Panc1 (cell line): ENCODE measurements around the gene SV2C. TPM values are rescaled to one million over a fixed set of nuclear protein-coding genes. Genes with fewer than 3 reads are reported as not detected.

Experiments used
- ATAC-seq: fragments of 200-7000 bp; cut with Tn5 transposase; 2 replicates; pipeline ENCODE4 v1.9.1; 2020; ENCODE audit warnings: mild to moderate bottlenecking, moderate library complexity
- BruUV-seq: library from RNA; stranded (reverse); fragments of 400-500 nt; replicated peaks from 2 replicates; lab custom pipeline; 2021; lab: Mats Ljungman, UMichigan
- CTCF ChIA-PET: fragments of 300-600 bp; sonication (Branson Sonifier 250); formaldehyde crosslinking; loops from one replicate; lab custom pipeline; 2022; ENCODE audit warnings: antibody characterized with exemption; lab: Charles Lee
- POLR2A ChIA-PET: fragments of 300-600 bp; sonication (Branson Sonifier 250); formaldehyde crosslinking; loops from one replicate; lab custom pipeline; 2022; ENCODE audit warnings: antibody characterized with exemption; lab: Charles Lee
- DNase-seq: peaks from one replicate; pipeline ENCODE4 v3.0.0-alpha.2; 2010; ENCODE audit warnings: low read depth, low spot score
- H3K27ac ChIP-seq: 2 replicates; pipeline ENCODE4 v1.5.1; 2011; ENCODE audit warnings: mild to moderate bottlenecking, low read length, inconsistent platforms
- H3K27me3 ChIP-seq: fragments of 200-500 bp; sonication (Bioruptor generic); 2 replicates; pipeline ENCODE4 v1.6.0; 2014; ENCODE audit warnings: low read length, inconsistent platforms; ENCODE audit not compliant: control insufficient read depth, insufficient read depth
- H3K36me3 ChIP-seq: fragments of 200-500 bp; sonication (Bioruptor generic); 2 replicates; pipeline ENCODE4 v1.5.1; 2014; ENCODE audit warnings: inconsistent platforms, mild to moderate bottlenecking, low read length, moderate library complexity; ENCODE audit not compliant: control insufficient read depth, insufficient read depth
- H3K4me1 ChIP-seq: 2 replicates; pipeline ENCODE4 v1.5.1; 2011; ENCODE audit warnings: inconsistent platforms, mild to moderate bottlenecking, low read length, moderate library complexity; ENCODE audit not compliant: control insufficient read depth, insufficient read depth
- H3K4me3 ChIP-seq, 2 experiments: 2 replicates each; pipeline ENCODE4 v1.5.1; 2011 to 2012; ENCODE audit warnings: low read depth in 2 of 2, low read length in 2 of 2, mild to moderate bottlenecking in 2 of 2, inconsistent platforms in 1 of 2, moderate library complexity in 1 of 2
- H3K9me3 ChIP-seq: fragments of 200-500 bp; sonication (Bioruptor generic); 2 replicates; pipeline ENCODE4 v1.5.1; 2014; ENCODE audit warnings: low read depth, mild to moderate bottlenecking, inconsistent platforms, low read length, moderate library complexity; ENCODE audit not compliant: control insufficient read depth, insufficient read depth
- POLR2AphosphoS5 ChIP-seq: IDR thresholded peaks from 2 replicates; pipeline ENCODE4 v1.6.1; 2012; ENCODE audit warnings: mild to moderate bottlenecking, low read depth, low read length, moderate library complexity
- SIN3A ChIP-seq: IDR thresholded peaks from 2 replicates; pipeline ENCODE4 v1.6.1; 2012; ENCODE audit warnings: low read depth, mild to moderate bottlenecking, low read length, moderate library complexity, borderline replicate concordance; ENCODE audit not compliant: insufficient read depth
- TCF7L2 ChIP-seq: IDR thresholded peaks from 2 replicates; pipeline ENCODE4 v1.6.1; 2011; ENCODE audit warnings: mild to moderate bottlenecking, low read depth, low read length, inconsistent platforms
- in situ Hi-C: cut with HindIII; loops from 2 replicates; pipeline ENCODE4 v1.10.0; 2016; ENCODE audit warnings: low sequenced_read_pairs, low pct_unique_long_range_greater_than_20kb
- intact Hi-C: fragments of 100-400 bp; cut with micrococcal nuclease; formaldehyde crosslinking; loops from one replicate; pipeline ENCODE4 v1.10.0; 2022; ENCODE audit not compliant: unreplicated experiment
- total RNA-seq: library from RNA; stranded (reverse); gene quantifications from one replicate; pipeline ENCODE4 v1.2.1, GENCODE V29; 2021; ENCODE audit not compliant: unreplicated experiment
- TF ChIP-seq, protein P1 (sequence below), 2 experiments: IDR thresholded peaks; 2 replicates each; pipeline ENCODE4 v1.6.1; 2011 to 2012; ENCODE audit warnings: low read depth in 2 of 2, control low read depth in 1 of 2, low read length in 1 of 2, mild to moderate bottlenecking in 1 of 2, moderate library complexity in 1 of 2; ENCODE audit not compliant: insufficient read depth in 1 of 2
- TF ChIP-seq, protein P2 (sequence below): fragments of 450-650 bp; IDR thresholded peaks from 2 replicates; pipeline ENCODE4 v1.5.1; 2017; ENCODE audit warnings: mild to moderate bottlenecking

The SV2C gene
- total RNA-seq, 1 experiment from 2014 or later: not detected

DNA sequence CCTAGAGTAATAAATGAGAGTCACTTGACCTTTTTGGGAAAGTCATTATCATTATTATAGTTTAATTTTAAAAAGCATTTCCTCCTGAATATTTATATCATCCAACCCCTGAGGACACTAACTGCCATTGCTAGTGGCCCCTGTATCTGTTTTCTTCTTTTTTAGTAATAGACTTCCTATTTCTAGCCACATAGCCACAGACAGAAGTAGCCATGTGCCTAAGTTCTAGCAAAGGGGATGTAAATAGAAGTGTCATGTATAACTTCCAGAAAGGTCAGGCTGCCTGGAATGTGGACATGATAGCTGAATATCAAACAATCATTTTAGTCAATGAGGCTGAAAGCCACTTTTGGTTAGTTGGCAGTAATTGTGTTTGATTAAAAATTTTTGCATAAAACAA is 282.4 kb downstream of the SV2C start:
- CTCF ChIA-PET: no interaction called here

DNA sequence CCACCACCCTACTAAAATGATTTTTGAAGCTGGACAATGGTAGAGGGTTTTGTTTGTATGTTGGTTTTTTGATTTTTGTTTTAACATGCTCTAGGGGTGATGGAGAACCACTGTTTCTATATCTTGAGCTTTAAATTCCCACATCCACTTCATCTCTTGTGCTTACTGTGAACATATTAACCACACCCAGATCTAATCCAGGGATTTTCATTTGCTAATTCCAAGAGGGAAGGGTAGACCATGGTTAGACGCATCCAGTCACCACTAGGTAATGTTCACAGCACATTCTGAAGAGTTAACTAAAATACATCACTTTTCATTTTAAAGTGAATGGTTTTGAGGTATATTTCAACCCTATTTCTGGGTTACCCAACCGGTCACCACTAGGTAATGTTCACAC is 283.4 kb downstream of the SV2C start:
- ATAC-seq: no peak
- H3K4me3 ChIP-seq: no peak overlapping the region
- CTCF ChIA-PET: interaction anchor here (0.5 kb wide), 1 partner anchor 96 kb away, joined by 5 read pairs; no protein-coding TSS in a partner anchor

More for the DNA sequence above, 282.4 kb downstream of the SV2C start:
- in situ Hi-C loops (no loop called here), intact Hi-C loops (no loop called here)
- no TSS peak for BruUV-seq
- no peak for TF ChIP-seq POLR2AphosphoS5
- TF ChIP-seq, protein P1, sequence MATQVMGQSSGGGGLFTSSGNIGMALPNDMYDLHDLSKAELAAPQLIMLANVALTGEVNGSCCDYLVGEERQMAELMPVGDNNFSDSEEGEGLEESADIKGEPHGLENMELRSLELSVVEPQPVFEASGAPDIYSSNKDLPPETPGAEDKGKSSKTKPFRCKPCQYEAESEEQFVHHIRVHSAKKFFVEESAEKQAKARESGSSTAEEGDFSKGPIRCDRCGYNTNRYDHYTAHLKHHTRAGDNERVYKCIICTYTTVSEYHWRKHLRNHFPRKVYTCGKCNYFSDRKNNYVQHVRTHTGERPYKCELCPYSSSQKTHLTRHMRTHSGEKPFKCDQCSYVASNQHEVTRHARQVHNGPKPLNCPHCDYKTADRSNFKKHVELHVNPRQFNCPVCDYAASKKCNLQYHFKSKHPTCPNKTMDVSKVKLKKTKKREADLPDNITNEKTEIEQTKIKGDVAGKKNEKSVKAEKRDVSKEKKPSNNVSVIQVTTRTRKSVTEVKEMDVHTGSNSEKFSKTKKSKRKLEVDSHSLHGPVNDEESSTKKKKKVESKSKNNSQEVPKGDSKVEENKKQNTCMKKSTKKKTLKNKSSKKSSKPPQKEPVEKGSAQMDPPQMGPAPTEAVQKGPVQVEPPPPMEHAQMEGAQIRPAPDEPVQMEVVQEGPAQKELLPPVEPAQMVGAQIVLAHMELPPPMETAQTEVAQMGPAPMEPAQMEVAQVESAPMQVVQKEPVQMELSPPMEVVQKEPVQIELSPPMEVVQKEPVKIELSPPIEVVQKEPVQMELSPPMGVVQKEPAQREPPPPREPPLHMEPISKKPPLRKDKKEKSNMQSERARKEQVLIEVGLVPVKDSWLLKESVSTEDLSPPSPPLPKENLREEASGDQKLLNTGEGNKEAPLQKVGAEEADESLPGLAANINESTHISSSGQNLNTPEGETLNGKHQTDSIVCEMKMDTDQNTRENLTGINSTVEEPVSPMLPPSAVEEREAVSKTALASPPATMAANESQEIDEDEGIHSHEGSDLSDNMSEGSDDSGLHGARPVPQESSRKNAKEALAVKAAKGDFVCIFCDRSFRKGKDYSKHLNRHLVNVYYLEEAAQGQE (IDR thresholded peaks at IDR 0.05; ENCODE audit: insufficient read depth in 1 of 2, low read depth in 2 of 2, low read length in 1 of 2): no peak
- POLR2A ChIA-PET: no interaction called here
- no peak for ATAC-seq
- Histone ChIP-seq H3K27ac (no peak overlapping the region), H3K4me3 (no peak overlapping the region), H3K4me1 (no peaks in the 10 kb centered on the region), H3K27me3 (no peaks in the 10 kb centered on the region), H3K36me3 (no peaks in the 10 kb centered on the region), H3K9me3 (no peaks in the 10 kb centered on the region)
- DNase-seq: no peak

More for the DNA sequence above, 283.4 kb downstream of the SV2C start:
- H3K27me3 ChIP-seq: no peaks in the 10 kb centered on the region
- H3K36me3 ChIP-seq: no peaks in the 10 kb centered on the region
- TF ChIP-seq, protein P1 (IDR thresholded peaks at IDR 0.05; ENCODE audit: insufficient read depth in 1 of 2, low read depth in 2 of 2, low read length in 1 of 2): no peak
- TF ChIP-seq, protein P2, sequence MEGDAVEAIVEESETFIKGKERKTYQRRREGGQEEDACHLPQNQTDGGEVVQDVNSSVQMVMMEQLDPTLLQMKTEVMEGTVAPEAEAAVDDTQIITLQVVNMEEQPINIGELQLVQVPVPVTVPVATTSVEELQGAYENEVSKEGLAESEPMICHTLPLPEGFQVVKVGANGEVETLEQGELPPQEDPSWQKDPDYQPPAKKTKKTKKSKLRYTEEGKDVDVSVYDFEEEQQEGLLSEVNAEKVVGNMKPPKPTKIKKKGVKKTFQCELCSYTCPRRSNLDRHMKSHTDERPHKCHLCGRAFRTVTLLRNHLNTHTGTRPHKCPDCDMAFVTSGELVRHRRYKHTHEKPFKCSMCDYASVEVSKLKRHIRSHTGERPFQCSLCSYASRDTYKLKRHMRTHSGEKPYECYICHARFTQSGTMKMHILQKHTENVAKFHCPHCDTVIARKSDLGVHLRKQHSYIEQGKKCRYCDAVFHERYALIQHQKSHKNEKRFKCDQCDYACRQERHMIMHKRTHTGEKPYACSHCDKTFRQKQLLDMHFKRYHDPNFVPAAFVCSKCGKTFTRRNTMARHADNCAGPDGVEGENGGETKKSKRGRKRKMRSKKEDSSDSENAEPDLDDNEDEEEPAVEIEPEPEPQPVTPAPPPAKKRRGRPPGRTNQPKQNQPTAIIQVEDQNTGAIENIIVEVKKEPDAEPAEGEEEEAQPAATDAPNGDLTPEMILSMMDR: no peak
- TF ChIP-seq TCF7L2 (no peak), POLR2AphosphoS5 (no peak), SIN3A (no peak)
- POLR2A ChIA-PET: no interaction called here
- DNase-seq: no peak
- in situ Hi-C loops (no loop called here), intact Hi-C loops (no loop called here)
- no peak overlapping the region for H3K27ac ChIP-seq
- BruUV-seq: no TSS peak
- H3K9me3 ChIP-seq: no peaks in the 10 kb centered on the region
- no peaks in the 10 kb centered on the region for H3K4me1 ChIP-seq
